IMR-90 (cell line): ENCODE data around the gene PTPRN2. TPM values are rescaled to one million over a fixed set of nuclear protein-coding genes. Genes with fewer than 3 reads are reported as not detected.

Experiments
- ATAC-seq: fragments of 200-7000 bp; cut with Tn5 transposase; 2 replicates; pipeline ENCODE4 v1.9.1; 2020; ENCODE audit warnings: low read depth, mild to moderate bottlenecking, moderate library complexity
- BruUV-seq: library from RNA; stranded (reverse); fragments of 400-500 nt; replicated peaks from 2 replicates; lab custom pipeline; 2021; lab: Mats Ljungman, UMichigan
- CTCF ChIA-PET: fragments of 300-600 bp; formaldehyde crosslinking; extraction: SDS; loops from one replicate; lab custom pipeline; 2021; ENCODE audit warnings: antibody characterized with exemption; lab: Yijun Ruan, JAX
- POLR2A ChIA-PET: fragments of 300-600 bp; sonication (Branson Sonifier 250); formaldehyde crosslinking; loops from one replicate; lab custom pipeline; 2022; ENCODE audit warnings: antibody characterized with exemption; ENCODE audit not compliant: unreplicated experiment; lab: Charles Lee
- DNase-seq: peaks from one replicate; pipeline ENCODE4 v3.0.0; 2013
- H2AFZ ChIP-seq: replicated peaks from 2 replicates; pipeline ENCODE3; 2013; ENCODE audit warnings: low read length, mild to moderate bottlenecking; ENCODE audit not compliant: poor library complexity
- H2AK5ac ChIP-seq: 2 replicates; pipeline ENCODE4 v1.6.1; 2013; ENCODE audit warnings: low read depth, low read length, inconsistent platforms
- H2AK9ac ChIP-seq: replicated peaks from 2 replicates; pipeline ENCODE3; 2013; ENCODE audit warnings: mild to moderate bottlenecking, low read depth, low read length, moderate library complexity; ENCODE audit not compliant: poor library complexity
- H2BK120ac ChIP-seq: 2 replicates; pipeline ENCODE4 v1.6.1; 2013; ENCODE audit warnings: low read depth, low read length, inconsistent platforms
- H2BK15ac ChIP-seq: 3 replicates; pipeline ENCODE4 v1.6.1; 2013; ENCODE audit warnings: low read depth, low read length, inconsistent platforms
- H2BK20ac ChIP-seq: 2 replicates; pipeline ENCODE4 v1.6.1; 2013; ENCODE audit warnings: low read depth, mild to moderate bottlenecking, inconsistent platforms, low read length, moderate library complexity
- H2BK5ac ChIP-seq: 2 replicates; pipeline ENCODE4 v1.6.1; 2013; ENCODE audit warnings: mild to moderate bottlenecking, low read depth, low read length, inconsistent platforms; ENCODE audit not compliant: poor library complexity, severe bottlenecking
- H3K14ac ChIP-seq: replicated peaks from 2 replicates; pipeline ENCODE4 v1.6.1; 2013; ENCODE audit warnings: low read depth, low read length, inconsistent platforms
- H3K18ac ChIP-seq: 2 replicates; pipeline ENCODE4 v1.6.1; 2013; ENCODE audit warnings: low read depth, low read length, control low read depth
- H3K23ac ChIP-seq: 2 replicates; pipeline ENCODE4 v1.6.1; 2013; ENCODE audit warnings: low read depth, low read length, inconsistent platforms
- H3K27ac ChIP-seq: 2 replicates; pipeline ENCODE4 v1.5.1; 2013; ENCODE audit warnings: mild to moderate bottlenecking, control low read depth, low read length; ENCODE audit not compliant: insufficient read depth
- H3K27me3 ChIP-seq: 2 replicates; pipeline ENCODE4 v1.6.1; 2013; ENCODE audit warnings: low read length; ENCODE audit not compliant: control insufficient read depth, insufficient read depth
- H3K36me3 ChIP-seq: 2 replicates; pipeline ENCODE4 v1.6.1; 2013; ENCODE audit warnings: low read length, mixed read lengths; ENCODE audit not compliant: control insufficient read depth, insufficient read depth
- H3K4ac ChIP-seq: 2 replicates; pipeline ENCODE4 v1.6.1; 2013; ENCODE audit warnings: low read depth, low read length, inconsistent platforms
- H3K4me1 ChIP-seq: 2 replicates; pipeline ENCODE4 v1.6.1; 2013; ENCODE audit warnings: low read length, mixed read lengths; ENCODE audit not compliant: control insufficient read depth, insufficient read depth
- H3K4me2 ChIP-seq: 2 replicates; pipeline ENCODE4 v1.6.1; 2013; ENCODE audit warnings: low read depth, mild to moderate bottlenecking, control low read depth, low read length, moderate library complexity
- H3K4me3 ChIP-seq: 2 replicates; pipeline ENCODE4 v1.5.1; 2013; ENCODE audit warnings: low read depth, mild to moderate bottlenecking, control low read depth, low read length, moderate library complexity; ENCODE audit not compliant: insufficient read depth
- H3K56ac ChIP-seq: 2 replicates; pipeline ENCODE4 v1.6.1; 2013; ENCODE audit warnings: low read length, inconsistent platforms; ENCODE audit not compliant: insufficient read depth; ENCODE audit errors: extremely low read depth
- H3K79me1 ChIP-seq, 2 experiments: 2 replicates each; pipeline ENCODE4 v1.6.1; 2013; ENCODE audit warnings: low read length in 2 of 2, inconsistent platforms in 1 of 2, low read depth in 1 of 2
- H3K9ac ChIP-seq: 2 replicates; pipeline ENCODE4 v1.6.1; 2013; ENCODE audit warnings: low read depth, low read length, control low read depth
- H3K9me1 ChIP-seq: 2 replicates; pipeline ENCODE4 v1.6.1; 2013; ENCODE audit warnings: low read length, inconsistent platforms; ENCODE audit not compliant: insufficient read depth
- H3K9me3 ChIP-seq: 2 replicates; pipeline ENCODE4 v1.6.1; 2013; ENCODE audit warnings: low read length; ENCODE audit not compliant: control insufficient read depth, insufficient read depth
- H4K20me1 ChIP-seq: 2 replicates; pipeline ENCODE4 v1.6.1; 2013; ENCODE audit warnings: low read length, inconsistent platforms; ENCODE audit not compliant: insufficient read depth
- H4K5ac ChIP-seq: 2 replicates; pipeline ENCODE4 v1.6.1; 2013; ENCODE audit warnings: mild to moderate bottlenecking, low read depth, low read length, control low read depth
- H4K8ac ChIP-seq, 2 experiments: 2 replicates each; pipeline ENCODE4 v1.6.1; 2013; ENCODE audit warnings: low read depth in 2 of 2, low read length in 2 of 2, control low read depth in 1 of 2, inconsistent platforms in 1 of 2
- H4K91ac ChIP-seq: 2 replicates; pipeline ENCODE4 v1.6.1; 2013; ENCODE audit warnings: low read depth, low read length, inconsistent platforms; ENCODE audit not compliant: insufficient read depth
- BHLHE40 ChIP-seq: fragments of 150-350 bp; IDR thresholded peaks from 2 replicates; pipeline ENCODE4 v1.6.1; 2016; ENCODE audit warnings: mild to moderate bottlenecking, low read depth, low read length
- CHD1 ChIP-seq: IDR thresholded peaks from 2 replicates; pipeline ENCODE4 v1.6.1; 2012; ENCODE audit warnings: low read depth, low read length, improper control_type of control experiment
- FOS ChIP-seq: fragments of 150-350 bp; IDR thresholded peaks from 2 replicates; pipeline ENCODE4 v1.6.1; 2016; ENCODE audit warnings: low read depth, low read length
- MAFK ChIP-seq: IDR thresholded peaks from 2 replicates; pipeline ENCODE4 v1.6.1; 2012; ENCODE audit warnings: low read depth, low read length, improper control_type of control experiment
- MAZ ChIP-seq: IDR thresholded peaks from 2 replicates; pipeline ENCODE4 v1.6.1; 2012; ENCODE audit warnings: low read depth, mild to moderate bottlenecking, low read length, improper control_type of control experiment, moderate library complexity, borderline replicate concordance
- MXI1 ChIP-seq: IDR thresholded peaks from 2 replicates; pipeline ENCODE4 v1.6.1; 2012; ENCODE audit warnings: low read depth, mild to moderate bottlenecking, low read length, moderate library complexity, borderline replicate concordance
- NFE2L2 ChIP-seq: fragments of 150-350 bp; IDR thresholded peaks from 2 replicates; pipeline ENCODE4 v1.6.1; 2016; ENCODE audit warnings: low read depth, mild to moderate bottlenecking, low read length
- POLR2A ChIP-seq: IDR thresholded peaks from 2 replicates; pipeline ENCODE4 v1.6.1; 2012; ENCODE audit warnings: mild to moderate bottlenecking, low read depth, low read length
- RAD21 ChIP-seq: IDR thresholded peaks from 2 replicates; pipeline ENCODE4 v1.6.1; 2012; ENCODE audit warnings: low read length, improper control_type of control experiment
- RCOR1 ChIP-seq: IDR thresholded peaks from 2 replicates; pipeline ENCODE4 v1.6.1; 2012; ENCODE audit warnings: mild to moderate bottlenecking, low read length, improper control_type of control experiment; ENCODE audit not compliant: insufficient replicate concordance
- RFX5 ChIP-seq: IDR thresholded peaks from 2 replicates; pipeline ENCODE4 v1.8.0; 2012; ENCODE audit warnings: low read depth, mild to moderate bottlenecking, low read length, moderate library complexity
- SMC3 ChIP-seq: fragments of 150-350 bp; IDR thresholded peaks from 2 replicates; pipeline ENCODE4 v1.6.1; 2016; ENCODE audit warnings: low read depth, mild to moderate bottlenecking, antibody characterized with exemption, low read length, moderate library complexity
- WGBS, 2 experiments: methylation state at CpG; one replicate each; pipeline versions ENCODE4 v1.1.5 to v1.1.7; 2013; ENCODE audit warnings: missing lambda C conversion rate in 2 of 2; ENCODE audit not compliant: insufficient read length in 1 of 2; ENCODE audit errors: extremely low coverage in 2 of 2; 5-methylcytosine and 5-hydroxymethylcytosine counted together
- dilution Hi-C: fragments of 300-500 bp; cut with HindIII; formaldehyde crosslinking; loops from one replicate; pipeline ENCODE4 v1.14.3; 2018; ENCODE audit warnings: low sequenced_read_pairs; ENCODE audit not compliant: unreplicated experiment
- in situ Hi-C: fragments of 300-500 bp; cut with MboI; formaldehyde crosslinking; loops from 3 replicates; pipeline ENCODE4 v1.14.3; 2019; ENCODE audit warnings: low sequenced_read_pairs, inconsistent platforms, mixed read lengths
- intact Hi-C: fragments of 100-400 bp; cut with micrococcal nuclease; formaldehyde crosslinking; loops from 2 replicates; pipeline ENCODE4 v1.10.0; 2022
- polyA plus RNA-seq, 3 experiments: library from polyadenylated mRNA; depleted of rRNA; stranded (reverse); fragments of >200 nt; gene quantifications; 2 replicates each; pipeline ENCODE4 v1.2.3, GENCODE V29; 2012; ENCODE audit warnings: low replicate concordance in 1 of 3
- total RNA-seq: library from RNA; depleted of rRNA; stranded (reverse); fragments of >200 nt; gene quantifications from 2 replicates; pipeline ENCODE4 v1.2.3, GENCODE V29; 2012
- TF ChIP-seq, protein P1 (sequence below): conservative IDR thresholded peaks from 2 replicates; pipeline ENCODE4 v1.5.1; 2012; ENCODE audit warnings: mild to moderate bottlenecking, low read depth, low read length, improper control_type of control experiment
- TF ChIP-seq, protein P2 (sequence below): fragments of 150-350 bp; IDR thresholded peaks from 2 replicates; pipeline ENCODE4 v1.6.1; 2017; ENCODE audit warnings: mild to moderate bottlenecking, antibody characterized with exemption, low read length, low read depth

The PTPRN2 gene
- total and polyA plus RNA-seq, 2 of the 4 experiments (the other 2 are of a cell fraction) = 0.03 TPM; not detected in 1

DNA sequence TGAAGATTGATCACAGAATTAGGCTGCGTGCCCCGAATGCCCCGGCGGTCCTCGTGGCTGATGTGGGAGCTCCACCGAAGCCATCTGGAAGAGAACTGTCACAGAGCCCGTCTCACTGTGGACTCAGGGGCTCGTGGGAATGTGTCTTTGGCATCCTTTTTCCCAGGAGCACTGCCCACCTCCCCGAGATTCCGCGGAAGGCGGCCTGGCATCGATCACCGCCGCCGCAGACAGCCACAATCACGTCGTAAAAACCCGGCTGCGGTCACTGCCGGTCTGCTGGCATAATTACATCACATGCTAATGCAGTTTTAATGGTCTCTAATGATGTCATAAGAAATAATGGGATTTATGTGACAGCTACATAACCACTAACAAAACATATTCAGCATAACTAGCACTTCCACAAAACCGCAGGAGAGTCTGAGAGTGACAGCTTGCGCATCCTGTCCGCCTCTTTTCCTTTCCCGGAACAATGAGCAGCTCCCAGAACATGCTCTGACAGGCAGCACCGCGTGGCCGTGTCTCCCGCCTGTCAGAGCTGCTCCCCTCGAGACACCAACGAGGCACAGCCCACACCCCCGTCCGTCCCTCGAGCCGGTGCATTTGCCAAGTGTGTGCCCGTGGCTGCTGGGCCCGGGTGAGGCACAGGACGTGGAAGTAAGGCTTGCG is 490.0 kb downstream of the PTPRN2 start:
- intact Hi-C loops = no loop called here
- no peaks in the 10 kb centered on the region for H3K9me1 ChIP-seq
- H3K36me3 ChIP-seq = no peaks in the 10 kb centered on the region
- no peak overlapping the region for H3K4me3 ChIP-seq
- no peak overlapping the region for H2AK5ac ChIP-seq
- no peak overlapping the region for H2AK9ac ChIP-seq
- H3K4ac ChIP-seq = no peak overlapping the region
- H4K91ac ChIP-seq = no peak overlapping the region
- H3K27ac ChIP-seq = no peak overlapping the region
- dilution Hi-C loops = no loop called here
- H3K79me1 ChIP-seq = no peaks in the 10 kb centered on the region
- WGBS, 2 experiments = 80% methylated on average over 17 of the region's 39 CpGs; no CpG with 5 or more reads in 1 of the 2 experiments
- H2BK15ac ChIP-seq = no peak overlapping the region
- H4K20me1 ChIP-seq = no peaks in the 10 kb centered on the region
- no TSS peak for BruUV-seq
- H3K14ac ChIP-seq = no peak overlapping the region
- ChIA-PET CTCF (no interaction called here), POLR2A (no interaction called here)
- H3K4me2 ChIP-seq = no peak overlapping the region
- no peak overlapping the region for H3K56ac ChIP-seq
- H3K27me3 ChIP-seq = no peaks in the 10 kb centered on the region
- no peak overlapping the region for H2BK120ac ChIP-seq
- no peak overlapping the region for H2BK5ac ChIP-seq
- H3K23ac ChIP-seq = no peak overlapping the region
- no peak for DNase-seq
- H3K9ac ChIP-seq = no peak overlapping the region
- in situ Hi-C loops = no loop called here
- H4K8ac ChIP-seq = no peak overlapping the region
- H2BK20ac ChIP-seq = no peak overlapping the region
- H4K5ac ChIP-seq = no peak overlapping the region
- TF ChIP-seq, protein P1, sequence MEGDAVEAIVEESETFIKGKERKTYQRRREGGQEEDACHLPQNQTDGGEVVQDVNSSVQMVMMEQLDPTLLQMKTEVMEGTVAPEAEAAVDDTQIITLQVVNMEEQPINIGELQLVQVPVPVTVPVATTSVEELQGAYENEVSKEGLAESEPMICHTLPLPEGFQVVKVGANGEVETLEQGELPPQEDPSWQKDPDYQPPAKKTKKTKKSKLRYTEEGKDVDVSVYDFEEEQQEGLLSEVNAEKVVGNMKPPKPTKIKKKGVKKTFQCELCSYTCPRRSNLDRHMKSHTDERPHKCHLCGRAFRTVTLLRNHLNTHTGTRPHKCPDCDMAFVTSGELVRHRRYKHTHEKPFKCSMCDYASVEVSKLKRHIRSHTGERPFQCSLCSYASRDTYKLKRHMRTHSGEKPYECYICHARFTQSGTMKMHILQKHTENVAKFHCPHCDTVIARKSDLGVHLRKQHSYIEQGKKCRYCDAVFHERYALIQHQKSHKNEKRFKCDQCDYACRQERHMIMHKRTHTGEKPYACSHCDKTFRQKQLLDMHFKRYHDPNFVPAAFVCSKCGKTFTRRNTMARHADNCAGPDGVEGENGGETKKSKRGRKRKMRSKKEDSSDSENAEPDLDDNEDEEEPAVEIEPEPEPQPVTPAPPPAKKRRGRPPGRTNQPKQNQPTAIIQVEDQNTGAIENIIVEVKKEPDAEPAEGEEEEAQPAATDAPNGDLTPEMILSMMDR = no peak
- TF ChIP-seq RFX5 (no peak), RAD21 (no peak), NFE2L2 (no peak), MAFK (no peak), RCOR1 (no peak), BHLHE40 (no peak), FOS (no peak), POLR2A (no peak), MXI1 (no peak), CHD1 (no peak), MAZ (no peak), SMC3 (no peak)
- TF ChIP-seq, protein P2, sequence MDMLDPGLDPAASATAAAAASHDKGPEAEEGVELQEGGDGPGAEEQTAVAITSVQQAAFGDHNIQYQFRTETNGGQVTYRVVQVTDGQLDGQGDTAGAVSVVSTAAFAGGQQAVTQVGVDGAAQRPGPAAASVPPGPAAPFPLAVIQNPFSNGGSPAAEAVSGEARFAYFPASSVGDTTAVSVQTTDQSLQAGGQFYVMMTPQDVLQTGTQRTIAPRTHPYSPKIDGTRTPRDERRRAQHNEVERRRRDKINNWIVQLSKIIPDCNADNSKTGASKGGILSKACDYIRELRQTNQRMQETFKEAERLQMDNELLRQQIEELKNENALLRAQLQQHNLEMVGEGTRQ = no peak
- H2AFZ ChIP-seq = no peak overlapping the region
- H3K4me1 ChIP-seq = no peaks in the 10 kb centered on the region
- H3K18ac ChIP-seq = no peak overlapping the region
- no peak for ATAC-seq
- peaks cover 35% of the 10 kb centered on the region for H3K9me3 ChIP-seq
